K562 (cell line): ENCODE results near the gene ADAMTS10. TPM values are rescaled to one million over a fixed set of nuclear protein-coding genes. Genes with fewer than 3 reads are reported as not detected.

Source experiments
- ATAC-seq: fragments of 200-7000 bp; cut with Tn5 transposase; 3 replicates; pipeline ENCODE4 v1.9.1; 2020; ENCODE audit warnings: moderate library complexity
- BruUV-seq: library from RNA; stranded (reverse); fragments of 400-500 nt; replicated peaks from 2 replicates; lab custom pipeline; 2021; lab: Mats Ljungman, UMichigan
- CTCF ChIA-PET: fragments of 300-600 bp; formaldehyde crosslinking; extraction: SDS; loops from one replicate; lab custom pipeline; 2021; ENCODE audit warnings: low intra/inter-chr PET ratio; lab: Yijun Ruan, JAX
- POLR2A ChIA-PET: fragments of 300-600, 350-650 bp; sonication (Branson Sonifier 250); formaldehyde crosslinking; extraction: SDS; loops from one replicate; lab custom pipeline; 2021; ENCODE audit warnings: antibody characterized with exemption, inconsistent platforms; lab: Yijun Ruan, JAX
- DNase-seq, 4 experiments: peaks; one replicate each; pipeline versions ENCODE4 v3.0.0 to v3.0.0-alpha.2; 2011 to 2018; ENCODE audit warnings: low spot score in 3 of 4, mixed read lengths in 3 of 4; ENCODE audit errors: extremely low read depth in 1 of 4
- FAIRE-seq: peaks from 2 replicates; lab custom pipeline; 2011; peaks lifted over from hg19 to GRCh38; lab: Jason Lieb, UNC
- H2AFZ ChIP-seq: 2 replicates; pipeline ENCODE4 v1.6.0; 2011; ENCODE audit warnings: low read depth, low read length, control low read depth, inconsistent platforms
- H3K27ac ChIP-seq: fragments of 200-600 bp; 3 replicates; pipeline ENCODE4 v1.8.0; 2011; ENCODE audit warnings: low read depth, mild to moderate bottlenecking, control low read depth, inconsistent platforms, low read length, moderate library complexity, mixed read lengths; ENCODE audit errors: extremely low read depth
- H3K27me3 ChIP-seq, 2 experiments: fragments of 300-600 bp in 1 of 2; 2 replicates in 1 of 2; 3 replicates in 1 of 2; pipeline versions ENCODE4 v1.6.0 to v1.8.0; 2011; ENCODE audit warnings: inconsistent platforms in 2 of 2, low read length in 2 of 2, mild to moderate bottlenecking in 1 of 2, mixed read lengths in 1 of 2, moderate library complexity in 1 of 2; ENCODE audit not compliant: control insufficient read depth in 2 of 2, insufficient read depth in 2 of 2
- H3K36me3 ChIP-seq: fragments of 300-600 bp; 3 replicates; pipeline ENCODE4 v1.8.0; 2011; ENCODE audit warnings: mild to moderate bottlenecking, low read length, inconsistent platforms; ENCODE audit not compliant: control insufficient read depth, insufficient read depth
- H3K4me1 ChIP-seq, 2 experiments: fragments of 200-600 bp in 1 of 2; replicated peaks in 1 of 2; 2 replicates in 1 of 2; 3 replicates in 1 of 2; pipeline versions ENCODE4 v1.5.1 to v1.8.0; 2011; ENCODE audit warnings: inconsistent platforms in 2 of 2, low read length in 2 of 2, mild to moderate bottlenecking in 1 of 2, mixed read lengths in 1 of 2, moderate library complexity in 1 of 2; ENCODE audit not compliant: control insufficient read depth in 2 of 2, insufficient read depth in 2 of 2
- H3K4me2 ChIP-seq: 2 replicates; pipeline ENCODE4 v1.6.1; 2011; ENCODE audit warnings: low read length, control low read depth, inconsistent platforms, mixed read lengths; ENCODE audit not compliant: insufficient read depth
- H3K4me3 ChIP-seq: fragments of 200-600 bp; sonication (generic), shearing (Covaris generic); 2 replicates; pipeline ENCODE4 v1.5.1; 2016; ENCODE audit warnings: control low read depth, inconsistent platforms
- H3K79me2 ChIP-seq: fragments of 200-600 bp; 3 replicates; pipeline ENCODE4 v1.8.0; 2011; ENCODE audit warnings: low read length, inconsistent platforms; ENCODE audit not compliant: control insufficient read depth, insufficient read depth
- H3K9ac ChIP-seq, 2 experiments: 2 replicates each; pipeline versions ENCODE4 v1.6.0 to v1.6.1; 2011; ENCODE audit warnings: low read depth in 2 of 2, low read length in 2 of 2, control low read depth in 1 of 2, inconsistent platforms in 1 of 2, mild to moderate bottlenecking in 1 of 2, mixed read lengths in 1 of 2; ENCODE audit not compliant: insufficient read depth in 1 of 2
- H3K9me1 ChIP-seq: one replicate; pipeline ENCODE4 v1.6.0; 2011; ENCODE audit warnings: inconsistent platforms, mild to moderate bottlenecking, low read length, moderate library complexity; ENCODE audit not compliant: control insufficient read depth, insufficient read depth
- H3K9me3 ChIP-seq: replicated peaks from 2 replicates; pipeline ENCODE4 v1.5.1; 2011; ENCODE audit warnings: low read depth, low read length, inconsistent platforms; ENCODE audit not compliant: control insufficient read depth, insufficient read depth
- H4K20me1 ChIP-seq: replicated peaks from 2 replicates; pipeline ENCODE4 v1.6.1; 2011; ENCODE audit warnings: low read length, inconsistent platforms, mixed read lengths; ENCODE audit not compliant: control insufficient read depth, insufficient read depth
- CREB5 ChIP-seq: fragments of 250-450 bp; sonication (Bioruptor Pico); IDR thresholded peaks from 2 replicates; pipeline ENCODE4 v1.5.0; 2020; ENCODE audit warnings: mild to moderate bottlenecking
- IRF1 ChIP-seq: sonication (generic); formaldehyde crosslinking; IDR thresholded peaks from 2 replicates; pipeline ENCODE4 v1.8.0; 2022; ENCODE audit warnings: missing genetic modification reagents, mild to moderate bottlenecking, borderline replicate concordance
- POLR2A ChIP-seq: fragments of 450-650 bp; conservative IDR thresholded peaks from 2 replicates; pipeline ENCODE4 v1.6.1; 2016
- PTTG1 ChIP-seq: fragments of 450-650 bp; IDR thresholded peaks from 2 replicates; pipeline ENCODE4 v1.6.1; 2016; ENCODE audit warnings: low read depth, mild to moderate bottlenecking, missing genetic modification characterization, missing compliant biosample characterization
- ZBED1 ChIP-seq: IDR thresholded peaks from 2 replicates; pipeline ENCODE4 v1.6.1; 2014
- ZNF143 ChIP-seq: sonication (generic); formaldehyde crosslinking; IDR thresholded peaks from 2 replicates; pipeline ENCODE4 v1.9.0; 2022; ENCODE audit warnings: mild to moderate bottlenecking, missing genetic modification reagents
- ZNF324 ChIP-seq: fragments of 250-450 bp; sonication (Bioruptor Pico); IDR thresholded peaks from 2 replicates; pipeline ENCODE4 v1.4.0; 2020; ENCODE audit warnings: mild to moderate bottlenecking
- WGBS: fragments of 100-300 bp; shearing (Covaris generic); methylation state at CpG from one replicate; pipeline ENCODE4 v1.1.6; 2016; ENCODE audit warnings: low coverage, mixed read lengths; ENCODE audit not compliant: insufficient coverage; ENCODE audit errors: missing lambda C conversion rate; 5-methylcytosine and 5-hydroxymethylcytosine counted together
- in situ Hi-C: fragments of 300-500 bp; cut with MboI; formaldehyde crosslinking; loops from 4 replicates; pipeline ENCODE4 v1.15.0; 2018; ENCODE audit warnings: inconsistent platforms, mixed read lengths
- intact Hi-C: fragments of 100-400 bp; cut with micrococcal nuclease; formaldehyde crosslinking; loops from 2 replicates; pipeline ENCODE4 v1.14.2; 2022
- polyA plus RNA-seq, 8 experiments: library from polyadenylated mRNA; depleted of rRNA in 4 of 8; stranded (reverse) in 5 of 8; unstranded in 3 of 8; fragments of >200 nt; fragmentation: Nextera tagmentation in 2 of 8; fragmentation: Illumina TruSeq in 1 of 8; extraction: Ambion mirVana in 2 of 8; extraction: Trizol in 1 of 8; gene quantifications; 2 replicates each; pipeline versions ENCODE4 v1.2.1 to v1.2.3, GENCODE V29; 2011 to 2014; ENCODE audit warnings: inconsistent platforms in 1 of 8, missing spikeins in 1 of 8
- total RNA-seq, 7 experiments: library from RNA; depleted of rRNA in 6 of 7; stranded (reverse); fragments of >200 nt in 6 of 7; fragmentation: Illumina TruSeq in 2 of 7; extraction: Trizol in 2 of 7; gene quantifications; 2 replicates each; pipeline versions ENCODE4 v1.2.1 to v1.2.3, GENCODE V29; 2011 to 2021; ENCODE audit warnings: low replicate concordance in 1 of 7

Gene ADAMTS10
- total and polyA plus RNA-seq, 9 of the 15 experiments (the other 6 are each of a cell fraction or from before 2014, with no cell fraction given): 0.33 to 1.8 (median 0.57) TPM; not detected in 4

GRCh38 chr19:8544168-8544567, 66.3 kb downstream of the ADAMTS10 start:
- no TSS peak for BruUV-seq
- CTCF ChIA-PET: no interaction called here

More at GRCh38 chr19:8544168-8544567, 66.3 kb downstream of the ADAMTS10 start:
- no peak for ATAC-seq
- Histone ChIP-seq H3K27ac (no peak overlapping the region), H2AFZ (no peak overlapping the region), H3K4me1 (peaks cover 0 to 4% of the 10 kb centered on the region in 2 experiments; a peak in 2 of 5 replicates), H3K36me3 (no peaks in the 10 kb centered on the region), H4K20me1 (no peaks in the 10 kb centered on the region), H3K4me3 (no peak overlapping the region), H3K27me3 (peaks cover 3 to 7% of the 10 kb centered on the region in 2 experiments; a peak in 3 of 5 replicates), H3K79me2 (no peaks in the 10 kb centered on the region), H3K4me2 (no peak overlapping the region), H3K9ac (no peak overlapping the region), H3K9me1 (no peaks in the 10 kb centered on the region), H3K9me3 (no peaks in the 10 kb centered on the region; the same call in 1 of the 2 replicates)
- POLR2A ChIA-PET: interaction anchor here (0.7 kb wide), 1 partner anchor 238 kb away, joined by 3 read pairs; no protein-coding TSS in a partner anchor
- no peak for DNase-seq
- 5% methylated on average over 7 of the region's 20 CpGs for WGBS
- intact Hi-C loops (no loop called here), in situ Hi-C loops (no loop called here)
- no peak for FAIRE-seq
- TF ChIP-seq ZBED1: no peak
- no peak for TF ChIP-seq CREB5 (CRISPR knock-in tag)
- TF ChIP-seq POLR2A: no peak
- TF ChIP-seq ZNF143 (CRISPR knock-in tag): no peak
- no peak for TF ChIP-seq ZNF324 (CRISPR knock-in tag)
- no peak for TF ChIP-seq PTTG1
- TF ChIP-seq IRF1 (CRISPR knock-in tag): no peak
